ENCODE measurements around the gene ATP4B. TPM values are rescaled to one million over a fixed set of nuclear protein-coding genes. Genes with fewer than 3 reads are reported as not detected.

ATP4B gene
- total RNA-seq, 1 experiment from 2014 or later: not detected

DNA sequence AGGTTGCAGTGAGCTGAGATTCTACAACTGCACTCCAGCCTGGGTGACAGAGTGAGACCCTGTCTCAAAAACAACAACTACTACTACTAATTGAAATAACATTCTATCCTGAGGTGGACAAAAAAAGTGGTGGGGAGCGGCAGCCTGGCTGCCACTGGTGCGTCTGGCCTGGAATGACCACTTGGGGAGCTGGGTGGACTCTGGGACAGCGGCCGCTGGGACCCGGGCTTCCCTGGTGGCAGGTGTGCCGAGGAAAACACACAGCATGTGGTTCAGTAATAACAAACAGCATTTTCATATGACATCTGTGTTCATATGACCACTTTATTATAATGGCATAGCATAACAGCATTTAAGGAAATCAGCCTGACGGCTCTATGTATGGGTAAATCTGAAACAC, 39.5 kb downstream of the ATP4B start:
- H2BK5ac ChIP-seq (ENCODE audit: insufficient read length, low read length): no peak overlapping the region
- no peak overlapping the region for H3T11ph ChIP-seq (ENCODE audit: low read length)
- H2BK15ac ChIP-seq (ENCODE audit: low read depth, low read length): no peak overlapping the region
- H4K5ac ChIP-seq (ENCODE audit: insufficient read length, low read depth, low read length): no peak overlapping the region
- no peak overlapping the region for H3K9ac ChIP-seq (ENCODE audit: extremely low read depth, insufficient read length, low read length)
- H3K9me3 ChIP-seq (ENCODE audit: control insufficient read depth, low read depth, low read length): no peaks in the 10 kb centered on the region
- no peak overlapping the region for H2BK12ac ChIP-seq (ENCODE audit: insufficient read length, low read depth, low read length)
- Mint-ChIP-seq H3K9me3 (peaks cover 5 to 8% of the 10 kb centered on the region in 2 experiments; a peak in 4 of 5 replicates), H3K27ac (peak overlapping the region; percentile 75 to 88 (median 84); a peak in 6 of 7 replicates), H3K36me3 (ENCODE audit: insufficient read depth in 1 of 3, low read depth in 3 of 3) (peaks cover 25 to 50% (median 34%) of the 10 kb centered on the region in 3 experiments), H3K4me1 (peaks cover 22 to 25% of the 10 kb centered on the region in 2 experiments), H3K4me3 (no peak overlapping the region), H3K27me3 (ENCODE audit: low read depth) (peaks cover 1% of the 10 kb centered on the region; the same call in 1 of the 2 replicates)
- no peak overlapping the region for H3K23ac ChIP-seq (ENCODE audit: insufficient read length, low read depth, low read length)
- no peak overlapping the region for H3K4me2 ChIP-seq (ENCODE audit: insufficient read depth, insufficient read length, low read length)
- TF ChIP-seq, protein P1, sequence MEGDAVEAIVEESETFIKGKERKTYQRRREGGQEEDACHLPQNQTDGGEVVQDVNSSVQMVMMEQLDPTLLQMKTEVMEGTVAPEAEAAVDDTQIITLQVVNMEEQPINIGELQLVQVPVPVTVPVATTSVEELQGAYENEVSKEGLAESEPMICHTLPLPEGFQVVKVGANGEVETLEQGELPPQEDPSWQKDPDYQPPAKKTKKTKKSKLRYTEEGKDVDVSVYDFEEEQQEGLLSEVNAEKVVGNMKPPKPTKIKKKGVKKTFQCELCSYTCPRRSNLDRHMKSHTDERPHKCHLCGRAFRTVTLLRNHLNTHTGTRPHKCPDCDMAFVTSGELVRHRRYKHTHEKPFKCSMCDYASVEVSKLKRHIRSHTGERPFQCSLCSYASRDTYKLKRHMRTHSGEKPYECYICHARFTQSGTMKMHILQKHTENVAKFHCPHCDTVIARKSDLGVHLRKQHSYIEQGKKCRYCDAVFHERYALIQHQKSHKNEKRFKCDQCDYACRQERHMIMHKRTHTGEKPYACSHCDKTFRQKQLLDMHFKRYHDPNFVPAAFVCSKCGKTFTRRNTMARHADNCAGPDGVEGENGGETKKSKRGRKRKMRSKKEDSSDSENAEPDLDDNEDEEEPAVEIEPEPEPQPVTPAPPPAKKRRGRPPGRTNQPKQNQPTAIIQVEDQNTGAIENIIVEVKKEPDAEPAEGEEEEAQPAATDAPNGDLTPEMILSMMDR (conservative IDR thresholded peaks at IDR 0.05): 0 out of 3 replicates have a peak, but pooled peaks have one; percentile 18
- no peak overlapping the region for H3K18ac ChIP-seq (ENCODE audit: insufficient read length, low read depth, low read length)
- H3K27me3 ChIP-seq (ENCODE audit: insufficient read depth, low read length): no peaks in the 10 kb centered on the region
- H3K56ac ChIP-seq (ENCODE audit: insufficient read length, low read depth, low read length): no peak overlapping the region
- H3K14ac ChIP-seq (ENCODE audit: insufficient read depth, low read length): no peak overlapping the region
- no peaks in the 10 kb centered on the region for H3K79me1 ChIP-seq (ENCODE audit: insufficient read depth, low read depth, low read length, poor library complexity, severe bottlenecking)
- no peak for DNase-seq
- no peak overlapping the region for H2BK20ac ChIP-seq (ENCODE audit: low read depth, low read length, poor library complexity, severe bottlenecking)
- H2BK120ac ChIP-seq (ENCODE audit: low read depth, low read length, poor library complexity, severe bottlenecking): no peak overlapping the region
- H4K91ac ChIP-seq (ENCODE audit: insufficient read length, low read depth, low read length): no peak overlapping the region
- H4K20me1 ChIP-seq (ENCODE audit: control insufficient read depth, insufficient read depth, insufficient read length): no peaks in the 10 kb centered on the region
- H2AFZ ChIP-seq (ENCODE audit: low read length): no peak overlapping the region
- peaks cover 4% of the 10 kb centered on the region; the same call in 1 of the 2 replicates for H3K4me1 ChIP-seq (ENCODE audit: insufficient read depth, low read length)
- H3K27ac ChIP-seq (ENCODE audit: insufficient read length, low read depth, low read length): no peak overlapping the region
- no peak overlapping the region for H4K8ac ChIP-seq (replicated peaks; ENCODE audit: insufficient read length, low read depth, low read length)
- no peaks in the 10 kb centered on the region for H3K23me2 ChIP-seq (ENCODE audit: insufficient read length, low read depth, low read length, poor library complexity, severe bottlenecking)
- no peak overlapping the region for H3K4ac ChIP-seq (ENCODE audit: low read depth, low read length)
- no CpG with 5 or more reads among the region's 7 CpGs for WGBS (ENCODE audit: extremely low coverage, insufficient read length, low lambda C conversion rate)
- peaks cover 6% of the 10 kb centered on the region; the same call in 1 of the 2 replicates for H3K79me2 ChIP-seq (ENCODE audit: insufficient read depth, low read length)
- no peak overlapping the region for H2AK5ac ChIP-seq (ENCODE audit: insufficient read length, low read length)

Data from H9 (cell line).